GM12878 (cell line): Measurements from ENCODE around the gene FGD4. TPM values are rescaled to one million over a fixed set of nuclear protein-coding genes. Genes with fewer than 3 reads are reported as not detected.

Source experiments
- ATAC-seq: fragments of 200-7000 bp; cut with Tn5 transposase; 3 replicates; pipeline ENCODE4 v1.9.1; 2020; ENCODE audit warnings: mild to moderate bottlenecking, moderate library complexity
- BruUV-seq: library from RNA; stranded (reverse); fragments of 400-500 nt; replicated peaks from 2 replicates; lab custom pipeline; 2021; lab: Mats Ljungman, UMichigan
- CTCF ChIA-PET: fragments of 300-600 bp; sonication (Branson Sonifier 250); formaldehyde crosslinking; extraction: SDS; loops from one replicate; lab custom pipeline; 2021; ENCODE audit warnings: inconsistent platforms; lab: Yijun Ruan, JAX
- POLR2A ChIA-PET: fragments of 350-600 bp; formaldehyde crosslinking; extraction: SDS; loops from one replicate; lab custom pipeline; 2021; ENCODE audit warnings: inconsistent platforms; lab: Charles Lee
- RAD21 ChIA-PET: fragments of 300-600 bp; sonication (Branson Sonifier 250); formaldehyde crosslinking; loops from one replicate; lab custom pipeline; 2023; ENCODE audit warnings: antibody characterized with exemption; ENCODE audit not compliant: unreplicated experiment; lab: Charles Lee
- SMC1A ChIA-PET: fragments of 300-600 bp; sonication (Branson Sonifier 250); formaldehyde crosslinking; loops from one replicate; lab custom pipeline; 2023; ENCODE audit not compliant: unreplicated experiment, uncharacterized antibody; lab: Charles Lee
- DNase-seq: peaks from one replicate; pipeline ENCODE4 v3.0.0-alpha.2; 2011; ENCODE audit warnings: low read depth, low spot score
- FAIRE-seq: peaks from 3 replicates; lab custom pipeline; 2011; peaks lifted over from hg19 to GRCh38; lab: Jason Lieb, UNC
- H2AFZ ChIP-seq: 2 replicates; pipeline ENCODE4 v1.6.0; 2011; ENCODE audit warnings: low read depth, low read length, control low read depth; ENCODE audit not compliant: control insufficient read depth
- H3K27ac ChIP-seq: 2 replicates; pipeline ENCODE4 v1.5.1; 2011; ENCODE audit warnings: control low read depth; ENCODE audit not compliant: control insufficient read depth, insufficient read depth
- H3K27me3 ChIP-seq, 2 experiments: replicated peaks in 1 of 2; 2 replicates each; pipeline versions ENCODE4 v1.6.0 to v1.6.1; 2011; ENCODE audit warnings: low read length in 1 of 2; ENCODE audit not compliant: control insufficient read depth in 2 of 2, insufficient read depth in 2 of 2
- H3K36me3 ChIP-seq, 2 experiments: 2 replicates each; pipeline ENCODE4 v1.5.1; 2011; ENCODE audit warnings: low read length in 1 of 2; ENCODE audit not compliant: control insufficient read depth in 2 of 2, insufficient read depth in 2 of 2
- H3K4me1 ChIP-seq: 2 replicates; pipeline ENCODE4 v1.6.1; 2011; ENCODE audit warnings: mild to moderate bottlenecking, low read length, moderate library complexity, mixed read lengths; ENCODE audit not compliant: control insufficient read depth, insufficient read depth
- H3K4me2 ChIP-seq: 2 replicates; pipeline ENCODE4 v1.6.0; 2011; ENCODE audit warnings: control low read depth; ENCODE audit not compliant: control insufficient read depth, insufficient read depth
- H3K4me3 ChIP-seq: fragments of 200-600 bp; sonication (generic); 2 replicates; pipeline ENCODE4 v1.5.1; 2016
- H3K79me2 ChIP-seq: 2 replicates; pipeline ENCODE4 v1.6.0; 2011; ENCODE audit warnings: low read length; ENCODE audit not compliant: control insufficient read depth, insufficient read depth
- H3K9ac ChIP-seq: 2 replicates; pipeline ENCODE4 v1.8.0; 2011; ENCODE audit warnings: low read length, control low read depth, mixed read lengths; ENCODE audit not compliant: control insufficient read depth, insufficient read depth
- H3K9me3 ChIP-seq: replicated peaks from 3 replicates; pipeline ENCODE4 v1.5.1; 2011; ENCODE audit warnings: mild to moderate bottlenecking, low read length; ENCODE audit not compliant: control insufficient read depth, insufficient read depth
- H4K20me1 ChIP-seq: 2 replicates; pipeline ENCODE4 v1.6.0; 2011; ENCODE audit not compliant: control insufficient read depth, insufficient read depth
- ATF2 ChIP-seq: IDR thresholded peaks from 2 replicates; pipeline ENCODE4 v1.6.1; 2012; ENCODE audit warnings: low read length, inconsistent platforms
- BCL11A ChIP-seq: IDR thresholded peaks from 2 replicates; pipeline ENCODE4 v1.6.1; 2011; ENCODE audit warnings: low read depth, low read length
- BHLHE40 ChIP-seq, 2 experiments: fragments of 450-650 bp in 1 of 2; IDR thresholded peaks; 2 replicates each; pipeline ENCODE4 v1.6.1; 2011 to 2017; ENCODE audit warnings: low read depth in 2 of 2, borderline replicate concordance in 1 of 2, improper control_type of control experiment in 1 of 2, low read length in 1 of 2, mild to moderate bottlenecking in 1 of 2
- BRCA1 ChIP-seq: IDR thresholded peaks from 2 replicates; pipeline ENCODE4 v1.6.1; 2011; ENCODE audit warnings: low read depth, low read length, improper control_type of control experiment
- CREB1 ChIP-seq: IDR thresholded peaks from 2 replicates; pipeline ENCODE4 v1.6.1; 2012; ENCODE audit warnings: low read depth, mild to moderate bottlenecking, inconsistent platforms
- DPF2 ChIP-seq: fragments of 450-650 bp; IDR thresholded peaks from 2 replicates; pipeline ENCODE4 v1.6.1; 2017; ENCODE audit warnings: mild to moderate bottlenecking
- EP300 ChIP-seq, 2 experiments: fragments of 150-350 bp in 1 of 2; IDR thresholded peaks; 2 replicates each; pipeline ENCODE4 v1.6.1; 2011 to 2012; ENCODE audit warnings: low read depth in 2 of 2, low read length in 2 of 2, borderline replicate concordance in 1 of 2, improper control_type of control experiment in 1 of 2, inconsistent platforms in 1 of 2; ENCODE audit not compliant: control insufficient read depth in 1 of 2
- HDGF ChIP-seq: fragments of 450-650 bp; IDR thresholded peaks from 2 replicates; pipeline ENCODE4 v1.6.1; 2016; ENCODE audit warnings: antibody characterized with exemption
- IKZF2 ChIP-seq, 2 experiments: fragments of 450-650 bp; IDR thresholded peaks; 2 replicates each; pipeline ENCODE4 v1.6.1; 2017; ENCODE audit warnings: mild to moderate bottlenecking in 2 of 2, moderate library complexity in 2 of 2
- IRF4 ChIP-seq: IDR thresholded peaks from 2 replicates; pipeline ENCODE4 v1.6.1; 2011; ENCODE audit warnings: low read depth, low read length
- LARP7 ChIP-seq: fragments of 450-650 bp; IDR thresholded peaks from 2 replicates; pipeline ENCODE4 v1.6.1; 2017; ENCODE audit warnings: mild to moderate bottlenecking
- MEF2B ChIP-seq: fragments of 450-650 bp; IDR thresholded peaks from 2 replicates; pipeline ENCODE4 v1.6.1; 2018; ENCODE audit warnings: mild to moderate bottlenecking, moderate library complexity; ENCODE audit not compliant: partially characterized antibody, poor library complexity, severe bottlenecking
- MTA2 ChIP-seq: fragments of 450-650 bp; IDR thresholded peaks from 2 replicates; pipeline ENCODE4 v1.6.1; 2016; ENCODE audit warnings: low read depth, mild to moderate bottlenecking, moderate library complexity
- MYC ChIP-seq: IDR thresholded peaks from 2 replicates; pipeline ENCODE4 v1.6.1; 2011; ENCODE audit warnings: mild to moderate bottlenecking, low read length, moderate library complexity, inconsistent platforms; ENCODE audit not compliant: insufficient read depth, insufficient replicate concordance, insufficient read length, severe bottlenecking
- NR2F1 ChIP-seq: fragments of 450-650 bp; conservative IDR thresholded peaks from 2 replicates; pipeline ENCODE4 v1.6.1; 2017; ENCODE audit warnings: mild to moderate bottlenecking
- PML ChIP-seq: IDR thresholded peaks from 2 replicates; pipeline ENCODE4 v1.6.1; 2012; ENCODE audit warnings: low read length, inconsistent platforms
- RUNX3 ChIP-seq: IDR thresholded peaks from 2 replicates; pipeline ENCODE4 v1.6.1; 2012; ENCODE audit warnings: low read length, inconsistent platforms
- SIN3A ChIP-seq: IDR thresholded peaks from 2 replicates; pipeline ENCODE4 v1.6.1; 2012; ENCODE audit warnings: low read depth, low read length, improper control_type of control experiment
- SMC3 ChIP-seq: IDR thresholded peaks from 2 replicates; pipeline ENCODE4 v1.6.1; 2011; ENCODE audit warnings: low read length, improper control_type of control experiment, borderline replicate concordance
- SRF ChIP-seq, 2 experiments: IDR thresholded peaks; 2 replicates each; pipeline ENCODE4 v1.6.1; 2011; ENCODE audit warnings: low read depth in 2 of 2, low read length in 2 of 2, mild to moderate bottlenecking in 1 of 2, moderate library complexity in 1 of 2
- TBL1XR1 ChIP-seq: IDR thresholded peaks from 2 replicates; pipeline ENCODE4 v1.6.1; 2012; ENCODE audit warnings: low read depth, low read length, improper control_type of control experiment
- ZNF207 ChIP-seq: fragments of 450-650 bp; IDR thresholded peaks from 2 replicates; pipeline ENCODE4 v1.6.1; 2014; ENCODE audit warnings: antibody characterized with exemption, mild to moderate bottlenecking, borderline replicate concordance
- ZNF384 ChIP-seq: IDR thresholded peaks from 2 replicates; pipeline ENCODE4 v1.6.1; 2012; ENCODE audit warnings: low read depth, mild to moderate bottlenecking, low read length, improper control_type of control experiment, borderline replicate concordance
- WGBS: methylation state at CpG from one replicate; pipeline ENCODE4 v1.1.6; 2016; ENCODE audit warnings: low lambda C conversion rate; ENCODE audit not compliant: insufficient replicate concordance, insufficient coverage; ENCODE audit errors: missing lambda C conversion rate; 5-methylcytosine and 5-hydroxymethylcytosine counted together
- in situ Hi-C: fragments of 300-500 bp; cut with MboI; formaldehyde crosslinking; loops from 9 replicates; pipeline ENCODE4 v1.14.3; 2018; ENCODE audit warnings: mixed read lengths
- intact Hi-C: fragments of 100-400 bp; cut with micrococcal nuclease; formaldehyde crosslinking; loops from one replicate; pipeline ENCODE4 v1.14.2; 2022; ENCODE audit not compliant: unreplicated experiment
- polyA plus RNA-seq, 11 experiments: library from polyadenylated mRNA; depleted of rRNA in 4 of 11; unstranded in 6 of 11; stranded (reverse) in 5 of 11; fragments of >200 nt; fragmentation: Nextera tagmentation in 4 of 11; fragmentation: Illumina TruSeq in 1 of 11; extraction: Ambion mirVana in 4 of 11; extraction: Trizol in 1 of 11; gene quantifications; 1 replicate in 1 of 11; 2 replicates in 10 of 11; pipeline versions ENCODE4 v1.2.1 to v1.2.3, GENCODE V29; 2011 to 2016; ENCODE audit warnings: inconsistent platforms in 2 of 11, missing spikeins in 2 of 11, low read depth in 1 of 11
- total RNA-seq, 4 experiments: library from RNA; depleted of rRNA in 3 of 4; stranded (reverse); fragments of >200 nt in 3 of 4; fragmentation: Illumina TruSeq in 1 of 4; extraction: Trizol in 1 of 4; gene quantifications; 2 replicates each; pipeline versions ENCODE4 v1.2.1 to v1.2.3, GENCODE V29; 2013 to 2021

Gene FGD4
- total and polyA plus RNA-seq, 10 of the 15 experiments (the other 5 are each of a cell fraction or from before 2014, with no cell fraction given): 0.01 to 0.18 (median 0.08) TPM; not detected in 3

GRCh38 chr12:32551058-32551457, 151.7 kb downstream of the FGD4 start (continued):
- no peak for TF ChIP-seq MYC
- no peak for TF ChIP-seq ZNF207
- no peak for TF ChIP-seq HDGF

- Histone ChIP-seq H3K36me3 (no peaks in the 10 kb centered on the region), H3K27me3 (no peaks in the 10 kb centered on the region), H3K9ac (no peak overlapping the region), H2AFZ (peak overlapping the region; percentile 17; the same call in 1 of the 2 replicates), H3K4me3 (no peak overlapping the region), H3K27ac (peak overlapping the region; percentile 53; the same call in 1 of the 2 replicates), H3K9me3 (no peaks in the 10 kb centered on the region), H3K4me1 (peaks cover 15% of the 10 kb centered on the region), H3K4me2 (peak overlapping the region; percentile 72; the same call in 1 of the 2 replicates), H3K79me2 (no peaks in the 10 kb centered on the region), H4K20me1 (no peaks in the 10 kb centered on the region)
- DNase-seq (peak; percentile 66), FAIRE-seq (peak; percentile 76), ATAC-seq (peak; percentile 98)
- POLR2A ChIA-PET: no interaction called here
- no TSS peak for BruUV-seq
- in situ Hi-C loops: no loop called here
- SMC1A ChIA-PET: interaction anchor here (0.6 kb wide), 1 partner anchor 51 kb away, joined by 3 read pairs; no protein-coding TSS in a partner anchor
- CTCF ChIA-PET: interaction anchor here (1.4 kb wide), 1 partner anchor 197 kb away, joined by 4 read pairs; the partner anchor contains the start of gene YARS2
- intact Hi-C loops: no loop called here
- RAD21 ChIA-PET: no interaction called here
- 0% methylated on average over 1 of the region's 1 CpG for WGBS
- TF ChIP-seq MTA2 (peak; percentile 54), EP300 (IDR thresholded peaks at IDR 0.05; ENCODE audit: borderline replicate concordance in 1 of 2, control insufficient read depth in 1 of 2, low read depth in 2 of 2, low read length in 2 of 2) (peak; percentile 80 to 89), BRCA1 (no peak), SRF (IDR thresholded peaks at IDR 0.05; ENCODE audit: low read depth in 2 of 2, low read length in 2 of 2) (peak; percentile 66 to 89), NR2F1 (peak; percentile 50; the same call in 1 of the 2 replicates), BCL11A (0 out of 2 replicates have a peak, but pooled peaks have one; percentile 35), LARP7 (no peak), SIN3A (0 out of 2 replicates have a peak, but pooled peaks have one; percentile 39), DPF2 (no peak), CREB1 (0 out of 2 replicates have a peak, but pooled peaks have one; percentile 20), ATF2 (peak; percentile 62; the same call in 1 of the 2 replicates), BHLHE40 (IDR thresholded peaks at IDR 0.05; ENCODE audit: borderline replicate concordance in 1 of 2, low read depth in 2 of 2, low read length in 1 of 2) (peak in 1 of 2 experiments; percentile 29; a peak in 1 of 4 replicates), MEF2B (peak; percentile 57), RUNX3 (peak; percentile 60; the same call in 1 of the 2 replicates), ZNF384 (no peak), PML (0 out of 2 replicates have a peak, but pooled peaks have one; percentile 21), SMC3 (0 out of 2 replicates have a peak, but pooled peaks have one; percentile 8), IRF4 (peak; percentile 87), TBL1XR1 (peak; percentile 76; the same call in 1 of the 2 replicates), IKZF2 (IDR thresholded peaks at IDR 0.05) (peak; percentile 22 to 38; a peak in 1 of 4 replicates)
Observed at GRCh38 chr12:32558903-32559302, 159.5 kb downstream of the FGD4 start.
